Measurements from ENCODE around the gene BTBD18.

DNA sequence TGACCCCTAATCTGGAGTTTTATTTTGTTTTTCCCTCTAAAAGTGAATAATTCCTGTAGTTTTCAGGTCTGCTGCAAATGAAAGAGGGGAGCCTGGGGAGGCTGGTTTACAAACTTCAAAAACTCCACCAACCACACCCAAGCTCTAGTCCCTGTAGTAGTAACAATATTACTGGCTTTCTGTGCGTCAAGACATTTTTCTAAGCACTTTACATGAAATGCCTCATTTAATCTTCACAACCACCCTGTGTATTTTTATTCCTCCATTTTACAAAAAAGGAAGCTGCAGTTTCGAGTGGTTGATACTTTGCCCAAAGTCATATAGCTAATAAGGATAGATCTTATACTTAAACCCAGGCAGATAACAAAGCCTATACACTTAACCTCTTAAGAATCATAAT lies 33.5 kb upstream of the BTBD18 start:
- TF ChIP-seq ELF4 (IDR thresholded peaks at IDR 0.05), result no peak
- TF ChIP-seq CTBP1 (IDR thresholded peaks at IDR 0.05; ENCODE audit: borderline replicate concordance), result no peak
- TF ChIP-seq TARDBP (IDR thresholded peaks at IDR 0.05), result no peak
- TF ChIP-seq NFRKB (IDR thresholded peaks at IDR 0.05), result no peak
- TF ChIP-seq BHLHE40 (IDR thresholded peaks at IDR 0.05; ENCODE audit: borderline replicate concordance), result no peak
- TF ChIP-seq FOXM1 (IDR thresholded peaks at IDR 0.05; ENCODE audit: borderline replicate concordance), result no peak

Data from HEK293T (cell line).